HG03175 (cell line): Measurements from ENCODE around the gene HS3ST4.

ENCODE experiments used
- ATAC-seq: cut with Tn5 transposase; IDR thresholded peaks from one replicate; pipeline ENCODE4 v1.9.1; 2021; ENCODE audit warnings: mild to moderate bottlenecking, moderate library complexity; ENCODE audit not compliant: unreplicated experiment

HS3ST4 gene

DNA sequence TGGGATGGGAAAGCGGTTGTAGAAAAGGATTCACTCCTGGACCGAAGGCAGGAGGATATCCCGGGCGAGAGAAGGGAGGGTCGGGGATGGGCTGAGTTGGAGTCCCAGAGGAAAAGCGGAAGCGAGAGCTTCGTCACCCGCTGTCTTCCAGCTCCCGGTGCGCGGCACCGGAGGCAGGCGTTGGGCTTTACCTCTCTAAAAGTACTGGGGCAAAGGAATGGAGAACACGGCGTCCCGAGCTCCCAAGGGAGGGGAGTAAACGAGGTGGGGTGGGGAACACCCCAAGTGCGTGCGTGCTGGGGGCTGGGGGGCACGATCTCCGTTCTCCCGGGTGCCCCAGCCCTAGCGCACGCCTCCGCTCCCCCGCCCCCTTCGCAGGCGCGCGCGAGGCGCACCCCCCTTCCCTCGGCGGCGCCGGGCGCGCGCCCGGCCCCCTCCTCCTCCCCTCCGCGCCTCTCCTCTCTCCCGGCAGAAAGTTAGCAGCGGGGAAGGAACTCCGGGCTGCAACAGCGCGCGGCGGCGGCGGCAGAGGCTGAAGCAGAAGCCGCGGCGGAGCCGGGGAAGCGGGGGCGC lies at the start of gene HS3ST4:
Gene HS3ST4, plus strand, starts transcription at position 441 of the 573 bp plus-strand sequence.
- no peak for ATAC-seq

DNA sequence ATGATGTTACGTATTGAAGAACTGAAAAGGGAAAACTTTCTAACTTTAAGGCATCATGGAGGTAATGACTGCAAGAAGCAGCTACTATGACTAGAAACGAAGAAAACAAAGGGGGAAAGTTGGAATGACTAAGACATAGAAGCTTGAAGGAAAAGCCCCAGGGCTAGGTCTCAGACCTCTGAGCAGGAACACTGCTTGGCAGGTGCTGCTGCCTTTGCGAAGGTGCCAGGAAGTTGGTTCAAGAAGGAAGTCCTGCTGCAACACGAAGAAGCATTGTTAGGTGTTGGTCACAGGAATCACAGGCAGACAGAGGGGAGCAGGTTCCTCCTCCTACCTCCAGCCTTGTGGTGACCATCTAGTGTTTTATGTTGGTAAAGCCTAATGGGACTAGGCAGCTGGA lies 48.1 kb upstream of the HS3ST4 start:
- ATAC-seq: no peak

DNA sequence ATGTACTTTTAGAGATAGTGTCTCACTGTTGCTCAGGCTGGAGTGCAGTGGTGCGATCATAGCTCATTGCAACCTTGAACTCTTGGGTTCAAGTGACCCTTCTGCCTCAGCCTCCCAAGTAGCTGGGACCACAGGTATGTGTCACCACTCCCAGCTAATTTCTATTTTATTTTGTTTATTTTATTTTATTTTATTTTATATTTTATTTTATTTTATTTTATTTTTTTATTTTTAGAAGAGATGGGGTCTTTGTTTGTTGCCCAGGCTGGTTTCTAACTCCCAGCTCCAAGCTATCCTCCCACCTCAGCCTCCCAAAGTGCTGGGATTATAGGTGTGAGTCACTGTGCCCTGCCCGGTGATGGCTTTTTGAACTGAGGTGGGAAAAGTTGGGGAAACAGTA lies 35.1 kb upstream of the HS3ST4 start:
- no peak for ATAC-seq

DNA sequence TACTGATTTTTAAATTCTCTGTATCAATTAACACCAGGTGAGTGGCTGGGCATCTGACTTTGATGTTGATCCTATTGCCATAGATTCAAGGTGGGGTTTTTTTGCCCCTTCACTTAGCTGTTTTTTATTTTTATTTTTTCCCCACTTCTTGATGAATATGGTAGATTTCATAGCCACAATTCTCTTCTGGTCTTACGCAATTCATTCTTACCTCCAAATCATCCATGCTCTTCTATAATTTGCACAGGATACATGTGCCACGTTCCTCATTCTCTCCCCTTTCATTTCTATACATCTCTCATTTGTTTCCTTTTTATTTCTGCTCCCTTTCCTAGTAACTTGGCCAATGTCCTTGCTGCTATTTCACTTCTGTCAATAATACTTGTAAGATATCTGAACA lies 14.9 kb upstream of the HS3ST4 start:
- ATAC-seq: no peak

DNA sequence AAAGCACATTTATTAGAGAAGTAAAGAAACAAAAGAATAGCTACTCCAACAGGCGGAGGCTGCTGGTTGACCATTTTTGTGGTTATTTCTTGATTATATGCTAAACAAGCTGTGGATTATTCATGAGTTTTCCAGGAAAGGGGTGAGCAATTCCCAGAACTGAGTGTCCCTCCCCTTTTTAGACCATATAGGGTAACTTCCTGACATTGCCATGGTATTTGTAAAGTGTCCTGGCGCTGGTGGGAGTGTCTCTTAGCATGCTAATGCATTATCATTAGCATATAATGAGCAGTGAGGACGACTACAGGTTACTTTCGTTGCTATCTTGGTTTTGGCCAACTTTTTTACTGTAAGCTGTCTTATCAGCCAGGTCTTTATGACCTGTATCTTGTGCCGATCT lies 12.2 kb upstream of the HS3ST4 start:
- ATAC-seq: no peak

DNA sequence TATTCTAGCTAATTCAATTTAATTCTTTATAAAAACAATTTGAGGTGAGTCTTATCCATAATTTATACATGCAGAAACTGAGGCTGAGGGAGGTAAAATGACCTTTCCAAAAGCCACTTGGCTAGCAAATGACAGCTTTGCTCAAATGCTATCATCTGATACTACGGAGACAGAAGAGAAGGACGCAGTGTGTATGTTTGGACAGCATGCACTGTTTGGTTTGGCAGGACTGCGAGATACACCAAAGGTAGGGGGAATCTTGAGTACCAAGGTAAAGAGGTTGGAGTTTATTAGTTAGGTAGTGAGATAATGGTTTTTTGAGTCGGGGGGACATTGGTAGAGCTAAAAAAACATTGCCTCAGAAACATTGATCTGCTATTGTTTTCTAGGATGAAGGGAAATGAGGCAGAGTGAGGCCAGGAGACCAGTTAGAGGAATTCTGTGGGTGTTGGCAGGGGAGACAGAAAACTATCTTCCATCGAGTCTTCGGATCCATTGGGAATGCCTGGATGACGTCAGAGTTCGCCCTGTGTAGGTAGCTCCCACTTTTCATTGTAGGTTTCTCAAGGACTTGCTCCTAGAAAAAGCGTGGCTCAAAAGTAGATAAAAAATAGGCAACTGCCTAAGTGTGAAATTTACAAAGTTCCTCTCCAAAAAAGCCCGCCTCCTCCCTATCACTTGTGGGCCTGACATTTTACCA lies 2.5 kb upstream of the HS3ST4 start:
- no peak for ATAC-seq

DNA sequence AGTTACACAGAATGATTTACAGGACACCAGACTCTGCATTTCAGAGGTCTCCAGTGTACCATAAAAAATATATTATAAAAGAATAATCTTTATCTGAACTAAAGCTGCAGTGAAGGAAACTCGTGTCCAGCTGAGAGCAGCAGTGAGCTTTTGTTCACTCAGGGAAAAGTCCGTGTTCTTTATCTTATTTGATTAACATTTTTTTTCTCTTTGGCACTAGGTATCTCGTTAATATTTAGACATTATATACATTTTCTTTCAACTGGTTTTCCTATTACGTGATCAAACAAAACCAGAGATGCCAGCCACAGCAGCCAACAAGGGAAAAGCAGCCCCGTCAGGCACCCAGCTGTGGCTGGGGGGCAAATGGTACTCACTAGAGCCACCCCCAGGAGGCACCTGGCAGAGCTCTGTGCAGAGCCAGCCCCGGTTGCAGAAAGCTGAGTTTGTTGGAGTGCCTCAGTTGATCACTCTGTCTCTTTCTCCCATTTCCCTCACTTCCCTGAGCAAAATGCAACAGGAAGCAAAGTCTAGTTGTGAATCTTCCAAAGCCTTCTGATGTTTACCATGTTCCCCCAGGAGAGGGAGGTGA lies 1.1 kb upstream of the HS3ST4 start:
- ATAC-seq: no peak

DNA sequence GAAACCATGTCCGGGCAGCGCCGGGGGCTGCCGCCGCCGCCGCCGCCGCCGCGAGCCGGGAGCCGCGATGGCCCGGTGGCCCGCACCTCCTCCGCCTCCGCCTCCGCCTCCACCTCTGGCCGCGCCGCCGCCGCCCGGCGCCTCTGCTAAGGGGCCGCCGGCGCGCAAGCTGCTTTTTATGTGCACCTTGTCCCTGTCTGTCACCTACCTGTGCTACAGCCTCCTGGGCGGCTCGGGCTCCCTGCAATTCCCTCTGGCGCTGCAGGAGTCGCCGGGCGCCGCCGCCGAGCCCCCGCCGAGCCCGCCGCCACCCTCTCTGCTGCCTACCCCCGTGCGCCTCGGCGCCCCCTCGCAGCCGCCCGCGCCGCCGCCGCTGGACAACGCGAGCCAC lies 587 bp downstream of the HS3ST4 start:
- ATAC-seq: no peak

DNA sequence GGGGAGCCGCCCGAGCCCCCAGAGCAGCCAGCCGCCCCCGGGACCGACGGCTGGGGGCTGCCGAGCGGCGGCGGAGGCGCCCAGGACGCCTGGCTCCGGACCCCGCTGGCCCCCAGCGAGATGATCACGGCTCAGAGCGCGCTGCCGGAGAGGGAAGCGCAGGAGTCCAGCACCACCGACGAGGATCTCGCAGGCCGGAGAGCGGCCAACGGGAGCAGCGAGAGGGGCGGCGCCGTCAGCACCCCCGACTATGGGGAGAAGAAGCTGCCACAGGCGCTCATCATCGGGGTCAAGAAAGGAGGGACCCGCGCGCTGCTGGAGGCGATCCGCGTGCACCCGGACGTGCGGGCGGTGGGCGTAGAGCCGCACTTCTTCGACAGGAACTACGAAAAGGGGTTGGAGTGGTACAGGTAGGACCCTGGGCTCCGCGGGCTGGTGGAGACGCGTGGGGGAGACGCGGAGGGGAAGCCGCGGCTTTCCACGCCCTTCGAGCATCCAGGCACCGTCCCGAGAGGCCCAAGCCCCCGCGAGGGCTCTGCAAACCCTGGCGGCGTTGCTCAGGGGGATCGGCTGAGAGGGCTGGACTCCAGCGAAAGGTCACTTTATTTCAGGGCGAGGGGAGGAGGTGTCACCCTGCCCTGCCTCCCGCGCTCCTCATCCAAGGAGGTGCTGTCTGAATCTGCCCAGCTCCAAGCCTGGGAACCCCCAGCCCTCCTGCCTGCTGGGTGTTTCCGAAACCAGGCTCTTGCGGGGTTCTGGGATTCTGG lies 1.2 kb downstream of the HS3ST4 start:
- ATAC-seq: no peak

DNA sequence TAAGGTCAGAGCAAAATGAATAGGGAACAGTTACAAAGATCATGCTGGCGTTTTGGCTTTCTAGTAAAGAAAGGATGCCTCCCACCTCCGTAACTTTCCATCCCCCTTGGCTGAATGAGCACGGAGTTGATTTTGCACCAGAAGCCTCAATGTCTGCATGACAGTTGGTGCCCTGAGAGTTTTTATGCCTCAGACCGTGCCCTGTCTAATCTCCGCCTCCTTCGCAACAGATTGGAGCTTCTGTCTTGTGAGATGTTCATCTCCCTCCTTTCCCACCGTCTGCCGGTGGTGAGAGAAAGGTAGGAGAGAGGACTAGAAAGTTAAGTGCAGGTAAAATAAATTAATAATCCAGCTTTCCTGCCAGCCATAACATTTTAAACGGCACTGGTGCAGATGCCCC lies 1.9 kb downstream of the HS3ST4 start:
- no peak for ATAC-seq

DNA sequence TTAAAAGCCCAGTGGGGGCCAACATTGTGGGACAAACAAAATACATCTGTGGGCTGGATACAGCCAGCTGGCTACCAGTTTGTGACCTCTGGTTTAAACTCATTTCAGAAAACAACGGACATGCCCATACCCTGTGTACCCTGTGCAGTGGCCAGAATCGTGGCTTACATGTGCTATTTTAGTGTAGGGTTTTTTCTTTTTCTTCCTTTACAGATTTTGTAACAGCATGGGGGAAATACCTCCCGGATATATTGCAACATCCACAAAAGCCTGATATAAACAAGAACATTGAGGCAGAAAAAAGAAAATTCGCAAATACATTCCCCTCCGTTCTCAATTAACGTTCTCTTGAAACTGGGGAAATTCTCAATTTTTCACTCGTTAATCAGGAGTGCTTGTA lies 7.3 kb downstream of the HS3ST4 start:
- ATAC-seq: no peak

DNA sequence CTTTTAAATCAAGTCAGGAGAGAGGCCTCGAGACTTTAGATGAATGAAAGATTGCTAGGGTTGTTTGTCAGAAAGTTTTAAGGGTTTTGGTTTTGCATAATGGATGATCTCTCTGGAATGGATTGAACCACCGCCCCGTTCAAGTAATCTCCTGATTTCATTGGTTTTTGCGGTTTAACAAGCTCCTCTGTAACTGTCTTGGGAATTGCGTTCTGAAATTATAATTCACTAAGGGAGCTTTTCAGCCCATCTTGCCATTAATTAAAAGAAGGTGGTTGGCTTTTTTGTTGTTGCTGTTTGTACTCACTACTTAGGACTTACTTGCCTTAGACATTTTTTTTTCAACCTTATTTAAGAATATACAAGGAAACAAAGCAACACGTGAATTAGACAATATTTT lies 8.8 kb downstream of the HS3ST4 start:
- ATAC-seq: no peak

DNA sequence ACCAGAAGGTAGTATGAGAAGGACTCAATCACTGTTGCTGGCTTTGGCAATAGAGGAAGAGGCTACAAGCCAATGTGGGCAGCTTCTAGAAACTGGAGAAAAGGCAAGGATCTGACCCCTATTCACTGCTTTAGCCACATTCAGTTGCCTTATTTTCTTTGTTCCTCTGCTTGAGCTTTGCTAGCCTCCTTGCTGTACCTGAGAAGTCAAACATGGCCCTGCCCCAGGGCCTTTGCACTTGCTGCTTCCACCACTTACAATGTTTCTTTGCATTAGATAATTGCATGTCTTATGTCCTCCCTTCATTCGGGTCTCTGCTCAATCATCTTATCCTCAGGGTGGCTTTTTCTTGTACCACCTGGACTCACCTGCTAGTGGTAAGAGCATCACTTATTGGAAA lies 15.8 kb downstream of the HS3ST4 start:
- ATAC-seq: no peak

DNA sequence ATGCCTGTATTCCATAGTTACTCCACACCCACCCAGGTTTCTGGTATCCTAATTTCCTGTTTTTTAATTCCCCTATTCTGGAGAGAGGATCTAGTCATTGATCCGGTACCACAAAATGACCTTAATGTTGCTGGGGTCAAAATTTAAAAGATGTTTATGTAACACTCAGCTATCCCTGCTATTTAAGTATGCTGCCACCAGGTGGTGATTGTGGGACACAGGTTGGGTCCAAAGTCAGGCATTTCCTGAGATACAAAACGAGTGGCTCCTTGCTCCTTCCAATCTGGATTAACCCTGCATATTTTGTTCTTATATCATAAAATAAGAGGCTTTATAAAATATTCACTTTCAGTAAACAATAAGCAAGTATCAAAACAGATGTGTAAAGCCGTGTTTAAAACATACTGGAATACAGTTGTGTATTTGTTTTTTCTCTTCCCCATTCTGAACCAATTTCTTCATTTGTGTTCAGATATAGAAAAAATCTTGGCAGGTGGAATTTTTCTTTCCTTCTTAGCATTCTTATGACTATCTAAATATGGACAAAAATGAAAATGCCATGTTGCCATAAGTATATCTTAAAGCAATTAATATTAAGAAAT lies 16.3 kb downstream of the HS3ST4 start:
- ATAC-seq: no peak

DNA sequence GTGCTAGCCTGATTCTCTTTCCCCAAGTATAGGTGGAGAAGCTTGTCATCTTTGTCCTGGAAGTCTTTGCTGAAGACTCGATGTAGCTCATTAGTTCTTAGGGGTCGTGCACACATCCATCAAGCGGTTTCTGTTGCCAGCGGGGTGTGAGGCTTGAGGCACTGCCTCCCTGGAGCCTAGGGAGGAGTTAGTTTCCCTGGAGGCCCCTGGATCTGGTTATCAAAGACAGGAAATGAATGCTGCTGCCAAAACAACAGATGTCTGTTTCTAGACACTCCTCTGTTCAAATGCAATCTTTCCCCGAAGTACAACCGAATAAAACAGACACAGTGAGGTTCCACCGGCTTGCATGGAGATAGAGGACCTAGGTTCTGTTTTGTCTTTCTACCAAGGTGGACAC lies 17.5 kb downstream of the HS3ST4 start:
- no peak for ATAC-seq

DNA sequence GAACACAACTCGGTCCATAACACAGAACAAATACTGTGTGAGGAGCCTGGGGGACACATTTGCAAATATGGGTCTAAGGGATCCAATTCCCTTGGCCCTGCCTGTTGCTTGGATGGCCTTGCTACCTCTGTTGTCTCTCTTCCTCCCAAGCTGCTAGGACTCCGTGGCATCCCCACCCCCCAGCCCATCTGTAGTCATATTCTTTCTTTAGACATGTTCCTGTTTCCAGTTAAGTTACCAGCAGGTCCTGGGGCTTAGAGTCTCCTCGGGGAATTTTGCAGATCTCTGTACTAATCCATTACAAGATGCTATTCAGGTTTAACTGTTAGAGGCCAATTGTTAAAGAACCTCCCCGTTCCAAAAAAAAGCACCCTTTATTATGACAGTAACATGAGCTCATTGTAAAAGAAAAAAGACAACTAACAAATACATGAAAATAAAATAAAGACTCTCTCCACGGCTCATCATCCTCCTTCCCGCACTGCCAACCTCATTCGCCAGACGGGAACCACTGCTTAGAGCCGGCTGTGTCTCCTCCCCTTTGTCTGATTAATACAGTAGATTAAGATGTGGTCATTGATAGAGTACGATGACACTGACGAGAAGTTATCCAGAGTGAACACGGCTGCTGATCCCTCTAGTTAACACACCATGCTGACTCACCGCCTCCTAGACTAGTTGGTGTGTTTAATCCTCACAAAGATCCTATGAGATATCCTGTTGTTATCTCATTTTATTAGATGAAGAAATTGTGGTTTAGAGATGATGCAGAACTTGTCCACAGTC lies 22.2 kb downstream of the HS3ST4 start:
- ATAC-seq: no peak

DNA sequence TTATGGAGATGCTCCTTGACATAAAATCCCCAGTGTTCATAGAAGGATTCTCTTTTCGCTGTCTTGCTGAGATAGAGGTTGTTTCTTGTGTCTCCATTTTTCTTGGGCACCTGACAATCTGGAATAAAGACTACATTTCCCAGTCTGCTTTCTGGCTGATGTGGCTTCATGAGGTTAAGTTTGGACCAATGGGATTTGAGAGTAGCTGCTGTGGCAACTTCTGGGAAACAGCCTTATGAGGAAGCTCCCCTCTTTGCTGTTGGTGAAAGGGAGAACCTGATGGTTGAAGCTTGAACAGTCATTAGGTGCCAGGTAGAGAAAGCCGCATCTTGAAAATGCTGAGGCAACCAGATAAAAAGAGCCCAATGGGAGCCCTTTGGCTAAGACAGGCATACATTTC lies 24.4 kb downstream of the HS3ST4 start:
- no peak for ATAC-seq

DNA sequence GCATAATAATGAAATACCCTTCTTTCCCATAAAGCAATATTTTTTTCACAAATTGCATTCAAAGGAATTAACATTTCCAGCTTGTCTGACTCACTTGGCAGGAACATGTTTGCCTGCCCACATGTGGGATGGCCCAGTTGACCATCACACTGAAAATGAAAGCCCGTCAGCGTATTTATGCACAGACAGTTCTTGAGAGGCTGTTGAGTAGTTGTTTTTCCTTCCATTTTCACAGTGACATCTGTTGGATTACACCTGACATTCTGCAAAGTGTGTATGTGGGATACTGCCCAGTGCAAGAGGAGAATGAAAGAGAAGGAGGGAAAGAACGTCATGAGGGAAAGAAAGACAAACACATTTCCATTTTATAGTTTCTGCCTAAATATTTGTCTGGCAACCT lies 29.7 kb downstream of the HS3ST4 start:
- ATAC-seq: no peak

DNA sequence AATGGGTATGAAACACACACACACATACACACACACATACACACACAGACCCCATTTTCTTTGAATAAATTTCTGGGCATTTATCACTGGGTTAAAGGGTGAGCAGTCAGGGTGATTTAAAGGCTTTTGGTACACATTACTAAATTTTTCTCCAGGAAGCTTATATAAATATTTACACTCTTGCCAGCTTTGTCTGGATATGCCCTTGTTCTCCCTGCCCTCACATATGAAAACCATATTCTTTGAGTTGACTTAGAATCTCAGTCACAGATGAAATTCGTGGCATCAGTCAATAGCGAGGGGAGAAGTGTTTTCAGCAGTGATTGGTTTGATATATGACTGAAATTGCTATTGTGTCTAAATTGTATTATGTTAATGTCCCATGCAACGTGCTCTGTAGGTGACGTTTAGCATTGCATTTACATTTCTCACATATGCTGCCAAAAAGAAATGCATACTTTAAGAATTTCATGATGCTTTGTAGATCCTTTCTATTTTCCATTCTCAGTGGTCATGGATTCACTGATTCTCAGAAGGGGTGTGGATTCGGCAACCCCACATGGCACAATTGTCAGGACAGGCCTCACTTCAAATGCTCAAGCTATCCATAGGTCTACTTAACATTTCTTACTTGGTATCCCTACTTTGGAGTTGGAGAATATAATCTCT lies 34.8 kb downstream of the HS3ST4 start:
- no peak for ATAC-seq

DNA sequence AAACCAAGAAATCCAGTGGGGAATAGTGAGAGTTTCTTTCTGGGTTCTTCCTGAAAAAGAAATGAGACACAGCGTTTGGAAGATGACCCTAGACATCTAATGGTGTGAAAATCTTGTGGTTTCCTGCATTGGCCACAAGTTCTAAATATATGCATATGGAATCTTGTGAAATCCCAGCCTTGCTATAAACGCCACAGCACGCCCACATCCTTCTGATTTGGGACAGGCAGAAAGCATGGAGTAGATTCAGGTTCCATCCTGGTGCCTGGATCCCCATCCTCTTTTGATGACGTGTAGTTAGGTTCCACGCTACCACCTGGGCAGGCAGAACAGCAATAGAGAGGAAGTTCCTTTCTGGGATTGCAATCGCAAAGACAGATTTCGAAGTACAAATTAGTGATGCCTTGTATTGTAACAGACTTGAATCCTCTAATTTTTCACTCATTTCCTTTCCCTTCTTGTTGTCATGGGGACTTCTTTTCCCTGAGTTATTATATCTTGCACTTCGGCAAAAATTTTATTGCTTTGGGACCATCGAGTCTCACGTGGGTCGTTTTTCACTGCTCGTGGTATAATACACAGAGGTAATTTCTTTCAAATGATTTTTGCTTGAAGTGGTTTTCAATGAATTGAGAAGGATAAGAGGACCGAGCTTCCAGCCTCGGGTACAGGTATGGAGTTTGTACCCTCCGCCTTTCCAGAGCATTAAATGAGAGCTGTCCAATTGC lies 37.6 kb downstream of the HS3ST4 start:
- no peak for ATAC-seq
